ENCODE measurements around the gene ANGPT4. TPM values are rescaled to one million over a fixed set of nuclear protein-coding genes. Genes with fewer than 3 reads are reported as not detected.
A peak's percentile ranks its signal among the peaks of the same experiment; 100 is the strongest.
"Not testable (repeated sequence)": the region's sequence is repeated elsewhere in the genome, so short reads cannot be mapped to it uniquely, and the experiment has no call there.

The ANGPT4 gene
- total RNA-seq, 1 experiment from 2014 or later, result not detected

DNA sequence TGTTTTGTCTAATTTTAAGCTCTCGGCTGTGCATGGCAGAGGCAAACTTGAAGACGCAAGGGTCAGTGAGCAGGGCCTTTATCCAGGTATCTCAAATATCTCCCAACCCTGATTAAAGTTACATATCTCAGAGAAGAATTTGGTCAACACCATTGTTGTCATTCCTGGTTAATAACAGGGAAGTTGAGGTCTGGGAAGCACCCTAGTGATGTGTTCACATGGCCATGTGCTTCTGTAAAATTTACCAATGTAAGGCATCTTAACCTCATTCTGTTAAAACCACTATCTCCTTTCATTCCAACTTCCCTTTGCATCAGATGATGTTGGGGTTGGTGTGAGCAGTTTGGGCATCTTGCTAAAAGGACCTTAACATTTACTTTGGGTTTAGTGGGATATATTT, 86.6 kb downstream of the ANGPT4 start:
- H3K9me3 ChIP-seq (replicated peaks), result no peaks in the 10 kb centered on the region
- H3K27me3 ChIP-seq, result no peaks in the 10 kb centered on the region
- no peak for DNase-seq
- H3K4me1 ChIP-seq, result no peaks in the 10 kb centered on the region
- no peaks in the 10 kb centered on the region for H3K36me3 ChIP-seq
- H3K4me3 ChIP-seq, result no peak overlapping the region
- no peak overlapping the region for H3K27ac ChIP-seq

GRCh38 chr20:828987-829386, 87.1 kb downstream of the ANGPT4 start:
- no peak for DNase-seq
- H3K36me3 ChIP-seq, result no peaks in the 10 kb centered on the region
- H3K27me3 ChIP-seq, result no peaks in the 10 kb centered on the region
- H3K9me3 ChIP-seq (replicated peaks), result no peaks in the 10 kb centered on the region
- H3K4me1 ChIP-seq, result no peaks in the 10 kb centered on the region
- no peak overlapping the region for H3K27ac ChIP-seq
- H3K4me3 ChIP-seq, result no peak overlapping the region

- not testable (repeated sequence) for DNase-seq; H3K27ac ChIP-seq; H3K4me1 ChIP-seq; H3K4me3 ChIP-seq; H3K9me3 ChIP-seq (replicated peaks); H3K36me3 ChIP-seq; H3K27me3 ChIP-seq
These were observed 88.2 kb downstream of the ANGPT4 start for GRCh38 chr20:827981-828380.

- no peaks in the 10 kb centered on the region for H3K4me1 ChIP-seq
- peak in 1 of 2 experiments; percentile 47 for DNase-seq
- H3K36me3 ChIP-seq, result no peaks in the 10 kb centered on the region
- H3K9me3 ChIP-seq (replicated peaks), result no peaks in the 10 kb centered on the region
- H3K27me3 ChIP-seq, result no peaks in the 10 kb centered on the region
- H3K4me3 ChIP-seq, result no peak overlapping the region
- no peak overlapping the region for H3K27ac ChIP-seq
These were observed 89.3 kb downstream of the ANGPT4 start for GRCh38 chr20:826695-827323.

DNA sequence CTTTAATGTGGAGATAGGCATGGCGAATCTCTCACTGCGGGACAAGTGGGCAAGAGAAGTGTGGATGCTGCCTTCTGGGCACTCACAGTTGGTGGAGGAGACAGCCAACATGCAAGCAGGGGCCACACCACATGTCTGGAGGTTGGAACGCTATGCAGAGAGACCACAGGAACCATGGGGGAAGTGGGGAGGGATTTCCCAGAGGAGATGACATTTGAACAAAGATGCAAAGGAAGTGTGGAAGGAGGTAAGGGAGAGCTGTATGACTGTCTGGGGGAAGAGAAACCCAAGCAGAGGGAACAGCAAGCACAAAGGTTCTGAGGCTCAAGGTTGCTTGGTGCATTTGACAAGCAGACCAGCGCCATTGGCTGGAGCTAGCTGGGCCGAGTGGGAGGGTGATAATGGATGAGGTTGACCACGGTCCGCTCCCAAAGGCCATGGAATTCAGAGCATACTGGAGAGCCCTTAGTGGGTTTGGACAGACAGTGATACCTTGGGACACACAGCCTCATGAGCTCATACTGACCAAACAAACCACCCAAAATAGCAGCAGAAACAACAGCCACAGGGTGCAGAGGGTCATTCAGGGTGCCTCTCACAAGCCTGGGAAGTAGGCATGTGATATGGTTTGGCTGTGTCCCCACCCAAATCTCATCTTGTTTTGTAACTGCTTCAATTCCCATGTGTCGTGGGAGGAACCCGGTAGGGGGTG, 90.3 kb downstream of the ANGPT4 start:
- DNase-seq, result no peak
- Histone ChIP-seq H3K4me3 (no peak overlapping the region), H3K27ac (no peak overlapping the region), H3K9me3 (replicated peaks) (no peaks in the 10 kb centered on the region), H3K4me1 (no peaks in the 10 kb centered on the region), H3K36me3 (no peaks in the 10 kb centered on the region), H3K27me3 (no peaks in the 10 kb centered on the region)

- no peaks in the 10 kb centered on the region for H3K27me3 ChIP-seq
- H3K4me1 ChIP-seq, result no peaks in the 10 kb centered on the region
- H3K36me3 ChIP-seq, result no peaks in the 10 kb centered on the region
- no peaks in the 10 kb centered on the region for H3K9me3 ChIP-seq (replicated peaks)
- no peak overlapping the region for H3K27ac ChIP-seq
- no peak overlapping the region for H3K4me3 ChIP-seq
- no peak for DNase-seq
These were observed 91.2 kb downstream of the ANGPT4 start for GRCh38 chr20:824916-825315.

DNA sequence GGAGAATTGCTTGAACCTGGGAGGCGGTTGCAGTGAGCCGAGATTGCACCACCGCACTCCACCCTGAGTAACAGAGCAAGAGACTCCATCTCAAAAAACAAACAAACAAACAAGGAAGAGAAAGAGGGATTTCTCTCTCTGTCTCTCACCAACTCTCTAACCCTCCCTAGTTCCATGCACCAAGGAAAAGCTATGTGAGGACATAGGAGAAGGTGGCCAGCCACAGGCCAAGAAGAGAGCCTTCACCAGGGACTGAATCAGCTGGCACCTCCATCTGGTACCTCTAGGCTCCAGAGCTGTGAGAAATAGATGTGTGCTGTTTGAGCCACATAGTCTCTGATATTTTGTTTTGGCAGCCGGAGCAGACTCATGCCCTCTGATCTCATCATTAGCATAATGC, 91.6 kb downstream of the ANGPT4 start:
- DNase-seq, result no peak
- Histone ChIP-seq H3K4me3 (no peak overlapping the region), H3K9me3 (replicated peaks) (no peaks in the 10 kb centered on the region), H3K27ac (no peak overlapping the region), H3K4me1 (no peaks in the 10 kb centered on the region), H3K36me3 (no peaks in the 10 kb centered on the region), H3K27me3 (no peaks in the 10 kb centered on the region)

DNA sequence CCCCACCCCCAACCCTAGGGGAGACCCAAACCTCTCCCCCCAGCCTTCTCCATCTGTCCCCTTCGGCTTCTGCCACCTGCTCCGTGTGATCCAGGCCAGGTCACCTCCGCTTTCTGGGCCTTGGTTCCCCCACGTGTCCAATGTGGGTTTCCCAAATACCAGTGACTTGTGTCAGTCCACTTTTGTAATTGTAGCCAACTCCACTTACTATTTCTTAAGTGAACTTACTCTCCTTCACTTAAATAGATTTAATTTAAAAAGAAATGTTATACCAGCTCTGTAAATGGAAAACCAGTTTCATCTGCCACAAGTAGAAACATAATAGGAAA, 92.6 kb downstream of the ANGPT4 start:
- H3K4me1 ChIP-seq, result no peaks in the 10 kb centered on the region
- no peaks in the 10 kb centered on the region for H3K36me3 ChIP-seq
- no peak overlapping the region for H3K27ac ChIP-seq
- no peak for DNase-seq
- no peaks in the 10 kb centered on the region for H3K27me3 ChIP-seq
- no peak overlapping the region for H3K4me3 ChIP-seq
- H3K9me3 ChIP-seq (replicated peaks), result no peaks in the 10 kb centered on the region

DNA sequence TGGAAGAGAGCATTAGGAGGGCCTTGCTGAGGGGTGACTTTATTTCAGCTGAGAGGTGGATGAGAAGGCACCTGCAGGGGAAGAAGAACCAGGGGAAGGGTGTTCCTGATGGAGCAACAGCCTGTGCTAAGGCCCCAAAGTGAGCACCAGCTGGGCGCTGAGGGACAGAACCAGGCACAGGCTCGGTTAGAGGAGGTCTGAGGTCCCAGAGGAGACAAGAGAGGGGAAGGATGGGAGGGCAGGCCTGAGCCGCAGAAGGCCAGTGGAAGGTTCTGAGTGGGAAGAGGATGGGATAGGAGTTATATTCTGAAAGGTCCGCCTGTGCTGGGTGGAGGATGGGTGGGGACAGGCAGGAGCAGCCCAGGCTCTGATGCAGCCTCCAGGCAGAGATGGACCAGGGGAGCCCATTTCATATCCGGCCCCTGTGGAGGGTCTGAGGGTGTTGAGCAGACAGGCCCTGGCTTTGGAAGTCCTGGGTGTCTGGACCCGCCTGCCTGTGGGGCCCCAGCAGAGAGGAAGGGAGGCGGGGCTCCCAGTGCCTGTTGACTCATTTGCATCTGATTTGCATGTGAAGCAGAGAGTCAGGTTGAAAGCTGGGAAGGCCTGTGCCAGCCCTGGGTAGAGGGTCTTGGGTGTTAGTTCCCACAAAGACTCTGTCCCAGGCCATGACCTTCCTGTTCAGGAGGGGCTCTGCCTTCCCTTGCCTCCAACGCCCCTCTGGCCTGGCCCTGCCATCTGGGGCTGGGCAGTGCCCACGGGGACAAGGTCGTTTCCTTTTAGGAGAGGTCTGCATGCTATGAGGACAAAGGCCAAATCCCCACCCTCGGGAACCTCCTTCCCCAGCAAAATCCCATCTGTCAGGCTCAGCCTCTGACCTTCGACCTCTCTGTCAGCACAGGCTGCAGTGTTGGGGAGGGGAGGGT, 93.2 kb downstream of the ANGPT4 start:
- H3K4me1 ChIP-seq, result no peaks in the 10 kb centered on the region
- no peaks in the 10 kb centered on the region for H3K36me3 ChIP-seq
- no peaks in the 10 kb centered on the region for H3K27me3 ChIP-seq
- H3K27ac ChIP-seq, result no peak overlapping the region
- DNase-seq, result no peak
- H3K9me3 ChIP-seq (replicated peaks), result no peaks in the 10 kb centered on the region
- no peak overlapping the region for H3K4me3 ChIP-seq

DNA sequence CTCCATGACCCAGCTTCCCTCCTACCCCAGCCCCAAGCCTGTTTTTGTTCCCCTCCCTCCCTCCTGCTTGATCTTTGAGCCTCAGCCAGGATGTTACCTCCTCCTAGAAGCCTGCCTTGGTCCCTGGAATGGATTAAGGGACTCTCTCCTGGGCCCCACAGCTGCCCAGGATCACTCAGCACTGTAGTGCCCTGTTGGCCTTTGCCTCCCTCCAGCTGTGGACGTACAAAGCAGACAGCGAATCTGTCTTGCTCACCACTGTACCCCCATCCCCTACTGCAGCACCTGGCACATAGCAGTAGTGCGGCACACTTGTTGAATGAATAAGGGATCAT, 94.4 kb downstream of the ANGPT4 start:
- Histone ChIP-seq H3K9me3 (replicated peaks) (no peaks in the 10 kb centered on the region), H3K36me3 (no peaks in the 10 kb centered on the region), H3K4me1 (no peaks in the 10 kb centered on the region), H3K4me3 (no peak overlapping the region), H3K27ac (no peak overlapping the region), H3K27me3 (no peaks in the 10 kb centered on the region)
- no peak for DNase-seq

DNA sequence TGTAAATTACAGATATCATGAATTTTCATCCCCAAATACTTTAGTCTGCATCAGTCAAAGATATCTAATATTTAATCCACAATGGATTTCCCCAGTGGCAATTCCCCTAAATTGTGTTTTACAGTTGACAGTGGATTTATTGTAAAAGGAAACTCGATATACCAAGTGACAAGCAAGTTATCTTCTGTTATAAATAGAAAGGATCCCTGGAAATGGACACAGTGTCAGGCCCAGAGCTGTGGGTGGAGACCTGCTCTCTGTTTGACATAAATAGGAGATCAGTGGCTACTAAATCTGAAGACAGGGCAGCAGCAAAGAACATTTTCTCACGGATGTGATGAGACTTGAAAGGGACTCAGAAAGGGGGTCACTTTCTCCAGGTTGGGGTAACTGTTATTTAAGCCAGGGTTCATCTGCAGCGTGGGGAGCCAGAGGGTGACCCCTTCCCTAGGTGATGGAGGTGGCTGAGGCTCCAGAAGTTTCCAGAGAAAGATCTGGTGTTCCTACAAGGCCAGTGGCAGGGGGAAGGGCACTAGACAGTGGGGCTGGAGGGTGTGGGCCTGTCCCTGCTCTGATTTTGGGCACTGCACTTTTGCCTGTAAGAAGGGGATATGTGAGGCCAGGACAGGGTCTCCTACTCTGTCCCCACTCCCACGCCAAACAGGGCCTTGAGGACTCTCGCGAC, 94.9 kb downstream of the ANGPT4 start:
- no peak for DNase-seq
- H3K27ac ChIP-seq, result no peak overlapping the region

GRCh38 chr20:820323-820953, 95.7 kb downstream of the ANGPT4 start:
- Histone ChIP-seq H3K4me1 (no peaks in the 10 kb centered on the region), H3K27ac (no peak overlapping the region)

More for the DNA sequence above, 94.9 kb downstream of the ANGPT4 start:
- Histone ChIP-seq H3K4me1 (no peaks in the 10 kb centered on the region), H3K27me3 (no peaks in the 10 kb centered on the region), H3K4me3 (no peak overlapping the region), H3K36me3 (no peaks in the 10 kb centered on the region), H3K9me3 (replicated peaks) (no peaks in the 10 kb centered on the region)

More at GRCh38 chr20:820323-820953, 95.7 kb downstream of the ANGPT4 start:
- H3K4me3 ChIP-seq, result no peak overlapping the region
- no peak for DNase-seq
- H3K36me3 ChIP-seq, result no peaks in the 10 kb centered on the region
- no peaks in the 10 kb centered on the region for H3K27me3 ChIP-seq
- H3K9me3 ChIP-seq (replicated peaks), result no peaks in the 10 kb centered on the region
